ENCODE measurements around the gene NPW.

NPW gene

GRCh38 chr16:2054543-2055245, 35.1 kb downstream of the NPW start:
- no peak for DNase-seq

GRCh38 chr16:2056077-2056476, 36.5 kb downstream of the NPW start:
- no peak for DNase-seq

- no peak for DNase-seq
Observed at GRCh38 chr16:2056681-2057407, 37.3 kb downstream of the NPW start.

- DNase-seq = no peak
Observed at GRCh38 chr16:2057438-2057837, 37.9 kb downstream of the NPW start.

GRCh38 chr16:2058420-2058819, 38.8 kb downstream of the NPW start:
- DNase-seq = no peak

- DNase-seq = no peak
Observed at GRCh38 chr16:2058872-2059271, 39.3 kb downstream of the NPW start.

GRCh38 chr16:2060346-2060745, 40.8 kb downstream of the NPW start:
- no peak for DNase-seq

- no peak for DNase-seq
Observed at GRCh38 chr16:2061023-2061422, 41.4 kb downstream of the NPW start.

- no peak for DNase-seq
Observed at GRCh38 chr16:2061526-2061925, 41.9 kb downstream of the NPW start.

GRCh38 chr16:2062801-2063200, 43.2 kb downstream of the NPW start:
- DNase-seq = no peak

- DNase-seq = no peak
Observed at GRCh38 chr16:2063861-2064260, 44.3 kb downstream of the NPW start.

- no peak for DNase-seq
Observed at GRCh38 chr16:2064368-2064945, 44.9 kb downstream of the NPW start.

- no peak for DNase-seq
Observed at GRCh38 chr16:2066139-2066538, 46.6 kb downstream of the NPW start.

All from T-helper 2 cell (primary cell).